GM19193 (cell line): Measurements from ENCODE around the gene IFNA14.
"Not testable (repeated sequence)": the region's sequence is repeated elsewhere in the genome, so short reads cannot be mapped to it uniquely, and the experiment has no call there.

Experiments
- POLR2A ChIP-seq: IDR thresholded peaks from 4 replicates; pipeline ENCODE4 v1.6.1; 2011; ENCODE audit not compliant: insufficient read depth, insufficient read length; ENCODE audit errors: extremely low read depth

The IFNA14 gene

GRCh38 chr9:21234153-21234687 is 5.6 kb downstream of the IFNA14 start:
- no peak for TF ChIP-seq POLR2A

DNA sequence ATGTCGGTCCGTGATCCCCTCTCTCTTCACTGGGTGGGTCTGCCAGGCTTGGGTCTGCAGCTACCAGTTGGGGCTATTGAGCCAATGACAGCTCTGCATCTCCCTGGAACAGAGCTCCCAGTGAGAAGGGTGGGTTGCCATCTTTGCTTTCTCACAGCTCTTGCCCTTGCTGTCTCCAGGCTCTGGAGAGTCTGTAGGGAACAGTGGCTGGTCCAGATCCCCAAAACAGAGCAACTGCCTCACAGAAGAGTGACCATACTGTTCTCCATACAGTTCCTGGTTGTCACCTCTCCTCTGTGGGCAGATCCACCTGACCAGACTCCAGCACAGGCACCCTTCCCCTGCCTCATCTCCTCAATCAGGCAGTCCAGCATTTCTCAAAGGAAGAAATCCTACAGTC is 6.5 kb downstream of the IFNA14 start:
- no peak for TF ChIP-seq POLR2A

DNA sequence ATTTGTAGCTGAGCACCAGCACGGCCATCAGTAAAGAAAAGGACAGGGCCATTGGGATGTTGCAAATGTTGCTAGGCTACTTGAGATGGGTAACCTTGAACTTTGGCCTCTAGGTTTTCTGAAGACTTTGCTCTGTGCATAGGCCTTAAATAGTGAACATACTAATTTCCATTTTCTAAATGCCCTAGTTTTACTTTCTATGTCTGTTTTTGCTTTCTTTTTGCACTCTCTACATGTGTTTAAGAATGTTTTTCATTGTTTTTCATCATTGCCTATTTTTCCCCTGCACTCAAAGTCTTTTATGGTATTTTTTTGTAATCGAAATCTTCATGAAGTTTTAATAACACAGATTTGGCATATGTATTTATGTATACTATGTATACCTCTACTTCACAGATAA is 11.7 kb downstream of the IFNA14 start, which contains the start of gene IFNA17:
IFNA17 (minus strand) TSS at position 101 of the 400 bp plus-strand sequence; CDS start at position 52, 49 bp downstream.
- TF ChIP-seq POLR2A: no peak

DNA sequence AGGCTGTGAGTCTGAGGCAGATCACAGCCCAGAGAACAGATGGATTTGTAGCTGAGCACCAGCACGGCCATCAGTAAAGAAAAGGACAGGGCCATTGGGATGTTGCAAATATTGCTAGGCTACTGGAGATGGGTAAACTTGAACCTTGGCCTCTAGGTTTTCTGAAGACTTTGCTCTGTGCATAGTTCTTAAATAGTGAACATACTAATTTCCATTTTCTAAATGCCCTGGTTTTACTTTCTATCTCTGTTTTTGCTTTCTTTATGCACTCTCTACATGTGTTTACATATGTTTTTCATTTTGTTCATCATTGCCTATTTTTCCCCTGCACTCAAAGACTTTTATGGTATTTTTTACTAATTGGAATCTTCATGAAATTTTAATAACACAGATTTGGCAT is 22.6 kb downstream of the IFNA14 start, which contains the start of gene IFNA16:
IFNA16 (minus strand) TSS at position 101 of the 400 bp plus-strand sequence; CDS start at position 95, 6 bp downstream.
- TF ChIP-seq POLR2A: not testable (repeated sequence)

- no peak for TF ChIP-seq POLR2A
Observed at GRCh38 chr9:21210311-21210710, 29.5 kb downstream of the IFNA14 start.

GRCh38 chr9:21207043-21207442 is 32.8 kb downstream of the IFNA14 start, which contains the start of gene IFNA10:
IFNA10 (minus strand) TSS chr9:21207143; CDS start chr9:21207097, 46 bp downstream.
- TF ChIP-seq POLR2A: not testable (repeated sequence)

- no peak for TF ChIP-seq POLR2A
Observed at GRCh38 chr9:21205204-21205603, 34.6 kb downstream of the IFNA14 start.

DNA sequence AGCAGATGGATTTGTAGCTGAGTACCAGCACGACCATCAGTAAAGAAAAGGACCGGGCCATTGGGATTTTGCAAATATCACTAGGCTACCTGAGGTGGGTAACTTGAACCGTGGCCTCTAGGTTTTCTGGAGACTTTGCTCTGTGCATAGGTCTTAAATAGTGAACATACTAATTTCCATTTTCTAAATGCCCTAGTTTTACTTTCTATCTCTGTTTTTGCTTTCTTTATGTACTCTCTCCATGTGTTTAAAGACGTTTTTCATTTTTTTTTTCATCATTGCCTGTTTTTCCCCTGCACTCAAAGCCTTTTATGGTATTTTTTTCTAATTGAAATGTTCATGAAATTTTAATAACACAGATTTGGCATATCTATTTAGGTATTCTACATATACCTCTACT is 37.7 kb downstream of the IFNA14 start, which contains the start of gene IFNA7:
IFNA7 (minus strand) TSS at position 101 of the 400 bp plus-strand sequence; CDS start at position 61, 40 bp downstream.
- not testable (repeated sequence) for TF ChIP-seq POLR2A
